CD8-positive, alpha-beta memory T cell (primary cell): ENCODE results near the gene RFX6. TPM values are rescaled to one million over a fixed set of nuclear protein-coding genes. Genes with fewer than 3 reads are reported as not detected.

ENCODE experiments used
- CTCF ChIA-PET: fragments of 350-600 bp; sonication (Branson Sonifier 250); formaldehyde crosslinking; loops from one replicate; lab custom pipeline; 2021; ENCODE audit warnings: antibody characterized with exemption; lab: Charles Lee
- POLR2A ChIA-PET: fragments of 350-600 bp; sonication (Branson Sonifier 250); formaldehyde crosslinking; loops from one replicate; lab custom pipeline; 2021; ENCODE audit warnings: antibody characterized with exemption; lab: Charles Lee
- DNase-seq, 5 donors: peaks; one replicate each; pipeline versions ENCODE4 v3.0.0 to v3.0.0-alpha.2; 2020 to 2022; ENCODE audit warnings: mixed read lengths in 1 of 5
- H3K27ac ChIP-seq: one replicate; pipeline ENCODE4 v1.7.0; 2013; ENCODE audit warnings: low read depth, mild to moderate bottlenecking, low read length, moderate library complexity
- H3K27me3 ChIP-seq: 2 replicates; pipeline ENCODE4 v1.7.0; 2013; ENCODE audit warnings: low read length, mild to moderate bottlenecking; ENCODE audit not compliant: insufficient read depth, poor library complexity, severe bottlenecking
- H3K36me3 ChIP-seq: 2 replicates; pipeline ENCODE4 v1.7.0; 2013; ENCODE audit warnings: mild to moderate bottlenecking, low read length, moderate library complexity; ENCODE audit not compliant: insufficient read depth
- H3K4me1 ChIP-seq: 2 replicates; pipeline ENCODE4 v1.7.0; 2013; ENCODE audit warnings: mild to moderate bottlenecking, low read length, moderate library complexity; ENCODE audit not compliant: insufficient read depth
- H3K4me3 ChIP-seq: 2 replicates; pipeline ENCODE4 v1.7.0; 2013; ENCODE audit warnings: mild to moderate bottlenecking, low read length
- H3K9me3 ChIP-seq: 2 replicates; pipeline ENCODE4 v1.7.0; 2013; ENCODE audit warnings: mild to moderate bottlenecking, low read length
- H3K27ac Mint-ChIP-seq, 8 donors: one replicate each; pipeline ENCODE4 v1.8.0; 2020 to 2021; ENCODE audit warnings: mixed read lengths in 8 of 8, mild to moderate bottlenecking in 6 of 8, inconsistent platforms in 3 of 8, moderate library complexity in 3 of 8
- H3K27me3 Mint-ChIP-seq, 2 donors: one replicate each; pipeline ENCODE4 v1.8.0; 2020 to 2021; ENCODE audit warnings: mixed read lengths in 2 of 2, mild to moderate bottlenecking in 1 of 2, moderate library complexity in 1 of 2
- H3K36me3 Mint-ChIP-seq, 3 donors: one replicate each; pipeline ENCODE4 v1.8.0; 2020 to 2021; ENCODE audit warnings: mixed read lengths in 3 of 3, inconsistent platforms in 1 of 3, mild to moderate bottlenecking in 1 of 3
- H3K4me1 Mint-ChIP-seq, 3 donors: one replicate each; pipeline ENCODE4 v1.8.0; 2020 to 2021; ENCODE audit warnings: mixed read lengths in 3 of 3, inconsistent platforms in 1 of 3, mild to moderate bottlenecking in 1 of 3
- H3K4me3 Mint-ChIP-seq, 7 donors: one replicate each; pipeline ENCODE4 v1.8.0; 2020 to 2021; ENCODE audit warnings: mixed read lengths in 7 of 7, mild to moderate bottlenecking in 6 of 7, moderate library complexity in 4 of 7, inconsistent platforms in 2 of 7
- H3K9me3 Mint-ChIP-seq, 5 donors: one replicate each; pipeline ENCODE4 v1.8.0; 2020 to 2022; ENCODE audit warnings: mixed read lengths in 5 of 5, mild to moderate bottlenecking in 3 of 5, moderate library complexity in 2 of 5, inconsistent platforms in 1 of 5
- polyA plus RNA-seq: library from polyadenylated mRNA; unstranded; fragments of 300-500 nt; fragmentation: Illumina TruSeq; gene quantifications from one replicate; pipeline ENCODE4 v1.2.3, GENCODE V29; 2021
- total RNA-seq, 2 experiments: library from RNA; stranded (reverse); gene quantifications; one replicate each; pipeline ENCODE4 v1.2.3, GENCODE V29; 2021

The RFX6 gene
- total and polyA plus RNA-seq, 3 experiments from 2014 or later = not detected

GRCh38 chr6:116963972-116964371 is 86.9 kb downstream of the RFX6 start:
- H3K9me3 ChIP-seq = no peaks in the 10 kb centered on the region
- H3K36me3 Mint-ChIP-seq = no peaks in the 10 kb centered on the region
- H3K27ac Mint-ChIP-seq = no peak overlapping the region
- no peaks in the 10 kb centered on the region for H3K4me1 Mint-ChIP-seq
- ChIA-PET CTCF (interaction anchor here (0.6 kb wide), 1 partner anchor 645 kb away, joined by 3 read pairs; no protein-coding TSS in a partner anchor), POLR2A (no interaction called here)
- no peaks in the 10 kb centered on the region for H3K36me3 ChIP-seq
- H3K9me3 Mint-ChIP-seq = peaks cover 0 to 2% (median 0%) of the 10 kb centered on the region in 5 donors
- H3K4me1 ChIP-seq = no peaks in the 10 kb centered on the region
- H3K27me3 Mint-ChIP-seq = peaks cover 2 to 3% of the 10 kb centered on the region in 2 donors
- H3K27ac ChIP-seq = no peak overlapping the region
- H3K27me3 ChIP-seq = no peaks in the 10 kb centered on the region
- DNase-seq = no peak
- no peak overlapping the region for H3K4me3 Mint-ChIP-seq
- no peak overlapping the region for H3K4me3 ChIP-seq

GRCh38 chr6:116966675-116967576 is 89.9 kb downstream of the RFX6 start:
- no peaks in the 10 kb centered on the region for H3K4me1 Mint-ChIP-seq
- peaks cover 0 to 2% (median 0%) of the 10 kb centered on the region in 5 donors for H3K9me3 Mint-ChIP-seq
- DNase-seq = no peak
- no peaks in the 10 kb centered on the region for H3K4me1 ChIP-seq
- CTCF ChIA-PET = no interaction called here
- no peaks in the 10 kb centered on the region for H3K36me3 ChIP-seq
- no peak overlapping the region for H3K27ac Mint-ChIP-seq
- H3K36me3 Mint-ChIP-seq = no peaks in the 10 kb centered on the region
- no peaks in the 10 kb centered on the region for H3K27me3 ChIP-seq
- peaks cover 2 to 3% of the 10 kb centered on the region in 2 donors for H3K27me3 Mint-ChIP-seq
- H3K4me3 ChIP-seq = no peak overlapping the region
- no peaks in the 10 kb centered on the region for H3K9me3 ChIP-seq
- no peak overlapping the region for H3K27ac ChIP-seq
- H3K4me3 Mint-ChIP-seq = no peak overlapping the region
- POLR2A ChIA-PET = no interaction called here

GRCh38 chr6:116969211-116969863 is 92.3 kb downstream of the RFX6 start:
- Histone ChIP-seq H3K36me3 (no peaks in the 10 kb centered on the region), H3K4me1 (no peaks in the 10 kb centered on the region), H3K27ac (no peak overlapping the region), H3K9me3 (no peaks in the 10 kb centered on the region), H3K4me3 (no peak overlapping the region), H3K27me3 (no peaks in the 10 kb centered on the region)
- H3K27me3 Mint-ChIP-seq = peaks cover 0 to 2% of the 10 kb centered on the region in 2 donors
- H3K27ac Mint-ChIP-seq = no peak overlapping the region
- DNase-seq = no peak
- H3K4me1 Mint-ChIP-seq = no peaks in the 10 kb centered on the region
- H3K4me3 Mint-ChIP-seq = no peak overlapping the region
- no peaks in the 10 kb centered on the region for H3K36me3 Mint-ChIP-seq
- H3K9me3 Mint-ChIP-seq = peaks cover 0 to 2% (median 0%) of the 10 kb centered on the region in 5 donors
- ChIA-PET POLR2A (no interaction called here), CTCF (no interaction called here)

- H3K36me3 Mint-ChIP-seq = no peaks in the 10 kb centered on the region
- no peaks in the 10 kb centered on the region for H3K4me1 Mint-ChIP-seq
- Histone ChIP-seq H3K4me1 (no peaks in the 10 kb centered on the region), H3K27me3 (no peaks in the 10 kb centered on the region), H3K9me3 (no peaks in the 10 kb centered on the region), H3K4me3 (no peak overlapping the region), H3K27ac (no peak overlapping the region), H3K36me3 (no peaks in the 10 kb centered on the region)
- DNase-seq = no peak
- H3K27me3 Mint-ChIP-seq = no peaks in the 10 kb centered on the region
- no peak overlapping the region for H3K27ac Mint-ChIP-seq
- ChIA-PET POLR2A (no interaction called here), CTCF (no interaction called here)
- no peak overlapping the region for H3K4me3 Mint-ChIP-seq
- peaks cover 0 to 2% (median 0%) of the 10 kb centered on the region in 5 donors for H3K9me3 Mint-ChIP-seq
Observed at GRCh38 chr6:116971959-116972358, 94.9 kb downstream of the RFX6 start.

GRCh38 chr6:116973976-116974375 is 96.9 kb downstream of the RFX6 start:
- Mint-ChIP-seq H3K4me3 (no peak overlapping the region), H3K9me3 (no peaks in the 10 kb centered on the region), H3K36me3 (no peaks in the 10 kb centered on the region), H3K27ac (no peak overlapping the region), H3K4me1 (no peaks in the 10 kb centered on the region), H3K27me3 (no peaks in the 10 kb centered on the region)
- Histone ChIP-seq H3K27ac (no peak overlapping the region), H3K4me3 (no peak overlapping the region), H3K4me1 (no peaks in the 10 kb centered on the region), H3K27me3 (no peaks in the 10 kb centered on the region), H3K36me3 (no peaks in the 10 kb centered on the region), H3K9me3 (no peaks in the 10 kb centered on the region)
- DNase-seq = no peak
- ChIA-PET CTCF (no interaction called here), POLR2A (no interaction called here)

GRCh38 chr6:116974526-116975316 is 97.7 kb downstream of the RFX6 start:
- H3K4me1 ChIP-seq = no peaks in the 10 kb centered on the region
- H3K27me3 ChIP-seq = no peaks in the 10 kb centered on the region
- no peak overlapping the region for H3K27ac Mint-ChIP-seq
- POLR2A ChIA-PET = no interaction called here
- CTCF ChIA-PET = no interaction called here
- H3K4me3 Mint-ChIP-seq = no peak overlapping the region
- H3K36me3 Mint-ChIP-seq = no peaks in the 10 kb centered on the region
- H3K4me1 Mint-ChIP-seq = no peaks in the 10 kb centered on the region
- no peaks in the 10 kb centered on the region for H3K9me3 Mint-ChIP-seq
- H3K9me3 ChIP-seq = no peaks in the 10 kb centered on the region
- no peak overlapping the region for H3K27ac ChIP-seq
- no peaks in the 10 kb centered on the region for H3K27me3 Mint-ChIP-seq
- H3K4me3 ChIP-seq = no peak overlapping the region
- no peaks in the 10 kb centered on the region for H3K36me3 ChIP-seq
- DNase-seq = no peak

- Histone ChIP-seq H3K36me3 (no peaks in the 10 kb centered on the region), H3K4me3 (no peak overlapping the region), H3K27me3 (no peaks in the 10 kb centered on the region), H3K4me1 (no peaks in the 10 kb centered on the region), H3K27ac (no peak overlapping the region), H3K9me3 (no peaks in the 10 kb centered on the region)
- H3K4me3 Mint-ChIP-seq = no peak overlapping the region
- no peak for DNase-seq
- CTCF ChIA-PET = no interaction called here
- no peaks in the 10 kb centered on the region for H3K4me1 Mint-ChIP-seq
- H3K27me3 Mint-ChIP-seq = no peaks in the 10 kb centered on the region
- no peak overlapping the region for H3K27ac Mint-ChIP-seq
- POLR2A ChIA-PET = no interaction called here
- no peaks in the 10 kb centered on the region for H3K9me3 Mint-ChIP-seq
- no peaks in the 10 kb centered on the region for H3K36me3 Mint-ChIP-seq
Observed at GRCh38 chr6:116975600-116975999, 98.6 kb downstream of the RFX6 start.

GRCh38 chr6:116979560-116979959 is 102.5 kb downstream of the RFX6 start:
- H3K27ac Mint-ChIP-seq = no peak overlapping the region
- no peaks in the 10 kb centered on the region for H3K27me3 Mint-ChIP-seq
- no peak for DNase-seq
- H3K27ac ChIP-seq = no peak overlapping the region
- ChIA-PET CTCF (no interaction called here), POLR2A (no interaction called here)
- H3K9me3 ChIP-seq = no peaks in the 10 kb centered on the region
- no peaks in the 10 kb centered on the region for H3K36me3 ChIP-seq
- no peaks in the 10 kb centered on the region for H3K4me1 ChIP-seq
- H3K4me1 Mint-ChIP-seq = no peaks in the 10 kb centered on the region
- no peaks in the 10 kb centered on the region for H3K27me3 ChIP-seq
- no peak overlapping the region for H3K4me3 Mint-ChIP-seq
- peaks cover 0 to 6% (median 3%) of the 10 kb centered on the region in 5 donors for H3K9me3 Mint-ChIP-seq
- H3K4me3 ChIP-seq = no peak overlapping the region
- H3K36me3 Mint-ChIP-seq = no peaks in the 10 kb centered on the region
